Right lobe of liver (tissue), 4 donors: ENCODE results near the gene NSL1.

Source experiments
- CTCF ChIP-seq, 4 donors: fragments of 200-600 bp in 3 of 4; fragments of 450-650 bp in 1 of 4; IDR thresholded peaks; one replicate each; pipeline versions ENCODE4 v1.5.1 to v1.8.0; 2016 to 2022; ENCODE audit warnings: antibody characterized with exemption in 4 of 4, mild to moderate bottlenecking in 2 of 4
- POLR2A ChIP-seq: fragments of 450-650 bp; IDR thresholded peaks from one replicate; pipeline ENCODE4 v1.6.1; 2017; ENCODE audit warnings: antibody characterized with exemption, mild to moderate bottlenecking
- donor health status: DM: no; HTN: no; CAD: no.
- donor health status: DM: no; HTN: no; CAD: no.
- donor health status: DM: no; HTN: yes; CAD: no.

GRCh38 chr1:212805767-212806166, 14.2 kb upstream of the NSL1 start:
- no peak for TF ChIP-seq POLR2A
- TF ChIP-seq CTCF (IDR thresholded peaks at IDR 0.05), result no peak
